Psoas muscle (tissue), 8 donors: ENCODE data around the gene CFAP74. TPM values are rescaled to one million over a fixed set of nuclear protein-coding genes. Genes with fewer than 3 reads are reported as not detected.

Experiments used
- ATAC-seq, 4 donors: fragments of 200-7000 bp; cut with Tn5 transposase; one replicate each; pipeline ENCODE4 v1.9.1; 2020; ENCODE audit warnings: moderate library complexity in 3 of 4, mild to moderate bottlenecking in 2 of 4
- DNase-seq, 2 donors: peaks; one replicate each; pipeline ENCODE4 v3.0.0-alpha.2; 2020
- H3K27ac ChIP-seq: fragments of 200-600 bp; one replicate; pipeline ENCODE4 v1.8.0; 2022
- H3K27me3 ChIP-seq, 3 donors: fragments of 200-600 bp in 1 of 3; one replicate each; pipeline versions ENCODE4 v1.6.1 to v1.8.0; 2013 to 2022; ENCODE audit warnings: low read length in 2 of 3, mild to moderate bottlenecking in 2 of 3, moderate library complexity in 1 of 3; ENCODE audit not compliant: insufficient read depth in 3 of 3
- H3K36me3 ChIP-seq, 2 donors: fragments of 200-600 bp in 1 of 2; one replicate each; pipeline versions ENCODE4 v1.6.1 to v1.8.0; 2013 to 2022; ENCODE audit warnings: low read depth in 1 of 2, mild to moderate bottlenecking in 1 of 2, moderate library complexity in 1 of 2; ENCODE audit not compliant: insufficient read depth in 1 of 2
- H3K4me1 ChIP-seq: fragments of 200-600 bp; one replicate; pipeline ENCODE4 v1.8.0; 2022
- H3K4me3 ChIP-seq: fragments of 200-600 bp; one replicate; pipeline ENCODE4 v1.8.0; 2022; ENCODE audit warnings: mild to moderate bottlenecking
- H3K9me3 ChIP-seq: fragments of 200-600 bp; one replicate; pipeline ENCODE4 v1.8.0; 2022
- CTCF ChIP-seq: fragments of 200-600 bp; IDR thresholded peaks from one replicate; pipeline ENCODE4 v1.8.0; 2022; ENCODE audit warnings: antibody characterized with exemption
- WGBS, 3 donors: extraction: QIAGEN DNeasy Blood & Tissue Kit; methylation state at CpG; one replicate each; pipeline versions ENCODE4 v1.1.6 to v1.1.7; 2013; 5-methylcytosine and 5-hydroxymethylcytosine counted together
- intact Hi-C, 2 donors: fragments of 100-400 bp; cut with DNase I; formaldehyde crosslinking; loops; one replicate each; pipeline versions ENCODE4 v1.11.0 to v1.14.2; 2022
- polyA plus RNA-seq, 3 donors: library from polyadenylated mRNA; stranded (reverse); fragments of 200-250 nt; gene quantifications; one replicate each; pipeline ENCODE4 v1.2.3, GENCODE V29; 2013
- total RNA-seq, 4 donors: library from RNA; stranded (reverse); fragmentation: NEBNext Ultra II Directional in 2 of 4; extraction: Animal tissue kit (Norgen Biotek cat#: 25700) in 2 of 4; gene quantifications; one replicate each; pipeline versions ENCODE4 v1.2.1 to v1.2.4, GENCODE V29; 2021 to 2023
- donor health status: healthy with polysubstance abuse.
- donor health status: DM: no; HTN: no; CAD: no; lungs with moderate emphysema.
- donor health status: Bipolar disorder and iron deficiency.
- donor health status: healthy.
- donor health status: DM: yes; HTN: yes; CAD: no.
- donor health status: DM: no; HTN: no; CAD: no.
- donor health status: DM: no; HTN: no; CAD: no.
- donor health status: DM: yes; HTN: yes; CAD: no.

Gene CFAP74
- total and polyA plus RNA-seq, 7 donors = 0.01 to 0.05 TPM; not detected in 5

DNA sequence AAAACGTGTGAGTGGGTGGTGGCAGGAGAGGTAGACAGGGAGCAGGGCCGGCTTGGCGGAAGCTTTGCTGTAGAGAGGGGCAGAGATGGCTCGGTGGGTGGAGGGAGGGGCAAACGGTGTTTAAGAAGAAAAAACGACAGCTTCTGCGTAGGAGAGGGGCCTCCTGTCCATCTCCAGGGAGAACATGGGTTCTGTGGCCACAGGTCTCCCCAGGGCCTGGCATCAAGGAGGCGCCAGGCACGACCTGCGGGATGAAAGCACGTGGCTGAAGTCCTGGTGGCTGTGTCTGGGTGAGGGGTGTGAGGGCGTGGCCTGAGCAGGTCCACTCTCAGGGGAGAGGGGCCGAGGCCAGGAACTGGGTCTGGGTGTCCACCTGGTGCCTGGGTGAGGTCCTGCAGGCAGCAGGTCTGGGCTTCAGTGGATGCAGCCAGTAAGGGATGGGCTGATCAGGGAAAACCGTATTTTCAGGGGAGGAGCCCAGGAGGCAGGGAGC is 45.7 kb upstream of the CFAP74 start:
- peaks cover 0 to 76% (median 33%) of the 10 kb centered on the region in 3 donors for H3K27me3 ChIP-seq
- H3K36me3 ChIP-seq = no peaks in the 10 kb centered on the region
- H3K4me3 ChIP-seq = peak overlapping the region; percentile 57
- DNase-seq = no peak
- intact Hi-C loops = loop anchor here in 1 of 2 donors (5.0 kb wide), 2 partner anchors 87 to 107 kb away; no protein-coding TSS in a partner anchor
- no peak for TF ChIP-seq CTCF
- H3K4me1 ChIP-seq = no peaks in the 10 kb centered on the region
- no peaks in the 10 kb centered on the region for H3K9me3 ChIP-seq
- WGBS, 3 donors = 40 to 52% (median 47%) methylated on average over 14 of the region's 14 CpGs
- no peak overlapping the region for H3K27ac ChIP-seq
- no peak for ATAC-seq

GRCh38 chr1:2047749-2048729 is 44.5 kb upstream of the CFAP74 start:
- Histone ChIP-seq H3K4me1 (no peaks in the 10 kb centered on the region), H3K4me3 (no peak overlapping the region), H3K36me3 (no peaks in the 10 kb centered on the region), H3K27me3 (peaks cover 0 to 79% (median 33%) of the 10 kb centered on the region in 3 donors), H3K9me3 (no peaks in the 10 kb centered on the region), H3K27ac (no peak overlapping the region)
- intact Hi-C loops = loop anchor here in 1 of 2 donors (5.0 kb wide), 2 partner anchors 86 to 106 kb away; no protein-coding TSS in a partner anchor
- no peak for DNase-seq
- WGBS, 3 donors = 74 to 84% (median 83%) methylated on average over 23 to 25 of the region's 25 CpGs
- no peak for ATAC-seq
- TF ChIP-seq CTCF = no peak

DNA sequence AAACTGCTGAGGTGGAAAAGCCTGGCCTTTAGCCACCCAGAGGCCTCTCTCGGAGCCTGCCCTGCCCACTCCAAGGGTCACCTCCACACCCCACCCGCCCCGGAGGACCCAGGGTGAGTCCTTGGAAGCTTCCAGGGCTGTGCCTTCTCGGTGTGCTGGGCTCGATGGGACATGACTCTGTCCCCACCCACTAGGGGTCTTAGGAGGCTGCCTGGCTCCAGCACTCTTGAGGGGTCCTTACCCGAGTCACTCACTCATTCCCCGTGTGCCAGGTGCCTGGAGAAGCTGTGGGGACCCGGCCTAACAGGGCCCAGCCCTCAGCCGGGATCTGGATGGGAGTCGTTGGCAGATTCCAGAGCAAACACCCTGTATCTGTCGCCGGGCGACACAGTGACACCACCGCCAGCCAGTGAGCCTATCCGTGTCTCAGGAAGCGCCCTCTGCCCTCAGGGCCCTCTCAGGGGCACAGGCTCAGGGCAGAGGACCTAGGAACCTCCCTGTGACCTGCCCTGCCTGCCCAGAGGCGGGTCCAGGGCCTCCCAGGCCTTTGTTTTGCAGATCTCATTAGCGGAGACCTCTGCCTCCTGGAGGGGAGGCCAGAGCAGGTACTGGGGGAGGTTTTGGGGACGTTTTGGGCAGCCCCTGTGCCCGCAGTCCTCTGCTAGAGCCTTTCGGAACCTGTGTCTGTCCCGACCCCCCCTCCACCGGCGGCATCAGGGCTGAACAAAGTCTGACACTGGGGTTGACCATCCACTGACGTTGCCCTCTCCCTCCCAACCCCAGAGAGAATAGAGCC is 43.6 kb upstream of the CFAP74 start:
- Histone ChIP-seq H3K4me3 (no peak overlapping the region), H3K4me1 (no peaks in the 10 kb centered on the region), H3K9me3 (no peaks in the 10 kb centered on the region), H3K27ac (no peak overlapping the region), H3K36me3 (no peaks in the 10 kb centered on the region), H3K27me3 (peaks cover 0 to 72% (median 33%) of the 10 kb centered on the region in 3 donors)
- no peak for TF ChIP-seq CTCF
- intact Hi-C loops = loop anchor here in 1 of 2 donors (5.0 kb wide), 2 partner anchors 85 to 105 kb away; no protein-coding TSS in a partner anchor
- no peak for DNase-seq
- WGBS, 3 donors = 74 to 84% (median 77%) methylated on average over 22 to 25 of the region's 25 CpGs
- ATAC-seq = no peak

GRCh38 chr1:2046174-2046917 is 42.8 kb upstream of the CFAP74 start:
- Histone ChIP-seq H3K36me3 (no peaks in the 10 kb centered on the region), H3K4me1 (no peaks in the 10 kb centered on the region), H3K9me3 (no peaks in the 10 kb centered on the region), H3K27me3 (peaks cover 0 to 64% (median 27%) of the 10 kb centered on the region in 3 donors), H3K27ac (no peak overlapping the region), H3K4me3 (no peak overlapping the region)
- 28 to 43% (median 42%) methylated on average over 20 of the region's 20 CpGs for WGBS, 3 donors
- no peak for DNase-seq
- intact Hi-C loops = loop anchor here in 1 of 2 donors (5.0 kb wide), 2 partner anchors 84 to 104 kb away; no protein-coding TSS in a partner anchor
- peak; percentile 56 for TF ChIP-seq CTCF
- ATAC-seq = peak; percentile 32 to 67 (median 58)
